SU-DHL-6 (cell line): ENCODE data around the gene EEPD1.
A peak's percentile ranks its signal among the peaks of the same experiment; 100 is the strongest.

ENCODE experiments used
- H2AFZ ChIP-seq: fragments of 200-600 bp; sonication (generic); 2 replicates; pipeline ENCODE4 v1.6.1; 2014; ENCODE audit warnings: low read depth, mild to moderate bottlenecking, moderate library complexity, mixed read lengths, antibody characterized with exemption, low read length; ENCODE audit not compliant: severe bottlenecking
- H3F3A ChIP-seq: fragments of 200-600 bp; shearing (Covaris generic); 2 replicates; pipeline ENCODE4 v1.6.0; 2016; ENCODE audit warnings: antibody characterized with exemption, mild to moderate bottlenecking; ENCODE audit not compliant: insufficient read depth
- H3K27ac ChIP-seq: fragments of 200-600 bp; sonication (generic); 2 replicates; pipeline ENCODE4 v1.5.1; 2016; ENCODE audit warnings: low read depth, mild to moderate bottlenecking, low read length, moderate library complexity, mixed read lengths
- H3K27me3 ChIP-seq: fragments of 200-600 bp; sonication (generic), shearing (Covaris generic); 2 replicates; pipeline ENCODE4 v1.6.0; 2014; ENCODE audit warnings: mild to moderate bottlenecking, low read length
- H3K36me3 ChIP-seq: fragments of 200-600 bp; sonication (generic); 2 replicates; pipeline ENCODE4 v1.6.1; 2014; ENCODE audit warnings: mild to moderate bottlenecking, low read length, mixed read lengths
- H3K4me2 ChIP-seq: fragments of 300-600, 200-600 bp; shearing (Covaris generic), sonication (generic); 2 replicates; pipeline ENCODE4 v1.6.0; 2014; ENCODE audit warnings: low read length, low read depth, mild to moderate bottlenecking; ENCODE audit not compliant: poor library complexity, severe bottlenecking
- H3K4me3 ChIP-seq: fragments of 200-600 bp; sonication (generic); 2 replicates; pipeline ENCODE4 v1.5.1; 2014; ENCODE audit warnings: antibody characterized with exemption, low read length, mild to moderate bottlenecking, mixed read lengths; ENCODE audit not compliant: insufficient read depth, poor library complexity, severe bottlenecking
- H3K79me2 ChIP-seq: fragments of 200-600 bp; sonication (generic); 2 replicates; pipeline ENCODE4 v1.6.1; 2014; ENCODE audit warnings: mild to moderate bottlenecking, low read length, moderate library complexity; ENCODE audit not compliant: insufficient read depth
- H3K9ac ChIP-seq: fragments of 200-600 bp; sonication (generic); 2 replicates; pipeline ENCODE4 v1.7.0; 2014; ENCODE audit warnings: mild to moderate bottlenecking, low read length
- H3K9me2 ChIP-seq: fragments of 200-600 bp; sonication (generic); replicated peaks from 2 replicates; pipeline ENCODE4 v1.6.1; 2014; ENCODE audit warnings: low read length; ENCODE audit not compliant: insufficient read depth
- H3K9me3 ChIP-seq: fragments of 200-600 bp; sonication (generic); 2 replicates; pipeline ENCODE4 v1.6.1; 2014; ENCODE audit warnings: low read length, mixed read lengths; ENCODE audit not compliant: insufficient read depth
- H4K20me1 ChIP-seq: fragments of 200-600 bp; sonication (generic); 2 replicates; pipeline ENCODE4 v1.6.1; 2014; ENCODE audit warnings: low read depth, mild to moderate bottlenecking, antibody characterized with exemption, low read length, moderate library complexity, mixed read lengths
- CTCF ChIP-seq: fragments of 200-600 bp; sonication (generic); IDR thresholded peaks from one replicate; pipeline ENCODE4 v1.5.1; 2017; ENCODE audit warnings: antibody characterized with exemption, mild to moderate bottlenecking, low read length, moderate library complexity; ENCODE audit not compliant: insufficient read depth, poor library complexity, severe bottlenecking
- EZH2phosphoT487 ChIP-seq: fragments of 200-600 bp; sonication (generic), shearing (Covaris generic); conservative IDR thresholded peaks from 2 replicates; pipeline ENCODE4 v1.6.1; 2018; ENCODE audit warnings: mild to moderate bottlenecking, antibody characterized with exemption, low read length, moderate library complexity, mixed read lengths

Gene EEPD1

GRCh38 chr7:36204929-36205635 is 52.0 kb downstream of the EEPD1 start:
- Histone ChIP-seq H3K27me3 (no peaks in the 10 kb centered on the region), H3F3A (no peaks in the 10 kb centered on the region), H4K20me1 (no peaks in the 10 kb centered on the region), H2AFZ (no peak overlapping the region), H3K36me3 (peaks cover 9% of the 10 kb centered on the region), H3K79me2 (peaks cover 100% of the 10 kb centered on the region), H3K4me2 (no peak overlapping the region), H3K9ac (no peak overlapping the region), H3K4me3 (no peak overlapping the region), H3K9me2 (no peaks in the 10 kb centered on the region), H3K9me3 (no peaks in the 10 kb centered on the region), H3K27ac (no peak overlapping the region; the same call in 1 of the 2 replicates)
- TF ChIP-seq EZH2phosphoT487 (no peak), CTCF (no peak)

- H3K4me2 ChIP-seq: no peak overlapping the region
- no peaks in the 10 kb centered on the region for H4K20me1 ChIP-seq
- no peak overlapping the region for H3K27ac ChIP-seq
Observed at GRCh38 chr7:36205803-36206202, 52.7 kb downstream of the EEPD1 start.

GRCh38 chr7:36207451-36208291 is 54.6 kb downstream of the EEPD1 start:
- Histone ChIP-seq H3K27me3 (no peaks in the 10 kb centered on the region), H4K20me1 (no peaks in the 10 kb centered on the region), H3F3A (peaks cover 3% of the 10 kb centered on the region; the same call in 1 of the 2 replicates), H3K36me3 (no peaks in the 10 kb centered on the region), H3K9me3 (no peaks in the 10 kb centered on the region), H3K9me2 (no peaks in the 10 kb centered on the region), H3K79me2 (peaks cover 100% of the 10 kb centered on the region), H3K9ac (no peak overlapping the region), H3K27ac (peak overlapping the region; percentile 24), H3K4me3 (no peak overlapping the region), H3K4me2 (peak overlapping the region; percentile 2), H2AFZ (no peak overlapping the region)
- TF ChIP-seq EZH2phosphoT487 (no peak), CTCF (no peak)

More at GRCh38 chr7:36205803-36206202, 52.7 kb downstream of the EEPD1 start:
- H3K9me2 ChIP-seq: no peaks in the 10 kb centered on the region
- H3K36me3 ChIP-seq: peaks cover 3% of the 10 kb centered on the region; the same call in 1 of the 2 replicates
- H3K79me2 ChIP-seq: peaks cover 100% of the 10 kb centered on the region
- no peak for TF ChIP-seq CTCF
- TF ChIP-seq EZH2phosphoT487: no peak
- no peaks in the 10 kb centered on the region for H3K9me3 ChIP-seq
- no peak overlapping the region for H2AFZ ChIP-seq
- no peak overlapping the region for H3K9ac ChIP-seq
- no peaks in the 10 kb centered on the region for H3K27me3 ChIP-seq
- H3K4me3 ChIP-seq: no peak overlapping the region
- H3F3A ChIP-seq: no peaks in the 10 kb centered on the region
